Stomach (tissue), 9 donors: Measurements from ENCODE around the gene SOCS7. TPM values are rescaled to one million over a fixed set of nuclear protein-coding genes. Genes with fewer than 3 reads are reported as not detected.

ENCODE experiments used
- DNase-seq, 2 donors: peaks; one replicate each; pipeline versions ENCODE4 v3.0.0 to v3.0.0-alpha.2; 2013 to 2019
- H3K27ac ChIP-seq, 5 donors: fragments of 200-600 bp in 4 of 5; sonication (generic) in 4 of 5; one replicate each; pipeline ENCODE4 v1.5.1; 2013 to 2019; ENCODE audit warnings: mild to moderate bottlenecking in 1 of 5, moderate library complexity in 1 of 5
- H3K27me3 ChIP-seq, 3 donors: fragments of 200-600 bp; sonication (generic); one replicate each; pipeline ENCODE4 v1.5.1; 2017 to 2019; ENCODE audit warnings: mixed run types in 1 of 3
- H3K36me3 ChIP-seq, 4 donors: fragments of 200-600 bp; sonication (generic); 1 replicate in 3 of 4; 2 replicates in 1 of 4; pipeline ENCODE4 v1.5.1; 2016 to 2019
- H3K4me1 ChIP-seq, 4 donors: fragments of 200-600 bp; sonication (generic); one replicate each; pipeline ENCODE4 v1.5.1; 2016 to 2019
- H3K4me3 ChIP-seq, 4 donors: fragments of 200-600 bp; sonication (generic) in 3 of 4; one replicate each; pipeline ENCODE4 v1.5.1; 2016 to 2019; ENCODE audit warnings: mild to moderate bottlenecking in 1 of 4
- H3K9me3 ChIP-seq, 4 donors: fragments of 200-600 bp; sonication (generic); one replicate each; pipeline ENCODE4 v1.5.1; 2016 to 2019
- EP300 ChIP-seq: sonication (generic); formaldehyde crosslinking; IDR thresholded peaks from one replicate; pipeline ENCODE4 v1.6.1; 2017; ENCODE audit warnings: antibody characterized with exemption
- POLR2A ChIP-seq, 4 donors: fragments of 450-650 bp; IDR thresholded peaks; one replicate each; pipeline ENCODE4 v1.6.1; 2016; ENCODE audit warnings: antibody characterized with exemption in 4 of 4, control low read depth in 2 of 4, mild to moderate bottlenecking in 1 of 4, moderate library complexity in 1 of 4
- POLR2AphosphoS5 ChIP-seq, 3 donors: sonication (generic); formaldehyde crosslinking; IDR thresholded peaks; one replicate each; pipeline ENCODE4 v1.6.1; 2016; ENCODE audit warnings: antibody characterized with exemption in 3 of 3
- WGBS, 5 donors: extraction: QIAGEN DNeasy Blood & Tissue Kit in 3 of 5; methylation state at CpG; one replicate each; pipeline versions ENCODE4 v1.1.5 to v1.1.7; 2013 to 2018; 5-methylcytosine and 5-hydroxymethylcytosine counted together
- intact Hi-C: fragments of 100-400 bp; cut with DNase I; formaldehyde crosslinking; loops from one replicate; pipeline ENCODE4 v1.15.1; 2023; ENCODE audit warnings: low total_unique reads
- polyA plus RNA-seq, 3 donors: library from polyadenylated mRNA; stranded (reverse); fragments of 200-250 nt; gene quantifications; one replicate each; pipeline ENCODE4 v1.2.3, GENCODE V29; 2013
- total RNA-seq, 5 donors: library from RNA; depleted of rRNA; stranded (reverse); fragments of >200 nt; gene quantifications; one replicate each; pipeline versions ENCODE4 v1.1.0 to v1.2.3, GENCODE V29; 2014 to 2016
- TF ChIP-seq, protein P1 (sequence below), 7 experiments: fragments of 450-650 bp in 4 of 7; fragments of 200-600 bp in 3 of 7; sonication (generic) in 3 of 7; IDR thresholded peaks; one replicate each; pipeline ENCODE4 v1.5.1; 2016 to 2019; ENCODE audit warnings: antibody characterized with exemption in 7 of 7, control low read depth in 2 of 7, mild to moderate bottlenecking in 1 of 7
- donor health status: healthy with polysubstance abuse.
- donor health status: Bipolar disorder and iron deficiency.
- donor health status: healthy.

The SOCS7 gene
- total and polyA plus RNA-seq, 8 donors: 2.5 to 52.4 (median 11.3) TPM

DNA sequence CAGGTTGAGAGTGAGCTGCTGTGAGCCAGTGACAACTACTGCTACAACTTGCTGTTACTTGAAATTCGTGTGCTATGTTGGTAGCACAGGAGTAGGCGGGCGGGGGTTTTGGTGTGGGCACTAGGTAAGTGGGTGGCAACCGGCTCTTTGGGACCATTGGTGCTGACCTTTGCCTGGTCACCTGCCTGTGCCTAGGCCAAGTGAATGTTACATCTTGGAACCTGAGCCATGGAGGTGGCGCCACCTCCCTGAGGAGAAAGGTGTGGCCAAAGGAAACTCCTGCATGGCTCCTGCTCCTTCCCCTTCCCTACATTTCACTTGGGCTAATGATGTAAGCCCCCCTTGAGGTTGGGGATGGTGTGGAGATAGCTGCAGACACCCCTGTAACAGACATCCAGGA, 51.3 kb downstream of the SOCS7 start:
- H3K9me3 ChIP-seq: no peaks in the 10 kb centered on the region

DNA sequence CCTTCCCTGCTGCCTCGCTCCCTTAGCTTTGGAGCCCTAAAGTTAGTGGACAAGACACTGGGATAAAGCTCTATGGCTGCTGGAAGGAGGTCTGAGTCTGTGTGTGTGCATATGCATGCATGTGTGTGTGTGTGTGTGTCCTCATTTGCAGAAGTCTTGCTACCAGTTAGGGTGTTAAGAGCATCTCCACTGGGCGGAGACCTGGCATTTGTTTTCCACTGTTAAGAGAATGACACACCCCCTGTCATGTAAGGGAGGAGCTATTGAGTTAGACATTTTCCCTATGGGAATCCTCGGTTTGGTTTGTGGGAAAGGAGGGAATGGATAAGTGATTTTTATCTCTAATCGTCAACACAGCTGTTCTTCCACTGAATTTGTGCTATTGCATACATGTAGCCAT, 51.8 kb downstream of the SOCS7 start:
- no peak for TF ChIP-seq POLR2AphosphoS5 (IDR thresholded peaks at IDR 0.05)
- TF ChIP-seq, protein P1, sequence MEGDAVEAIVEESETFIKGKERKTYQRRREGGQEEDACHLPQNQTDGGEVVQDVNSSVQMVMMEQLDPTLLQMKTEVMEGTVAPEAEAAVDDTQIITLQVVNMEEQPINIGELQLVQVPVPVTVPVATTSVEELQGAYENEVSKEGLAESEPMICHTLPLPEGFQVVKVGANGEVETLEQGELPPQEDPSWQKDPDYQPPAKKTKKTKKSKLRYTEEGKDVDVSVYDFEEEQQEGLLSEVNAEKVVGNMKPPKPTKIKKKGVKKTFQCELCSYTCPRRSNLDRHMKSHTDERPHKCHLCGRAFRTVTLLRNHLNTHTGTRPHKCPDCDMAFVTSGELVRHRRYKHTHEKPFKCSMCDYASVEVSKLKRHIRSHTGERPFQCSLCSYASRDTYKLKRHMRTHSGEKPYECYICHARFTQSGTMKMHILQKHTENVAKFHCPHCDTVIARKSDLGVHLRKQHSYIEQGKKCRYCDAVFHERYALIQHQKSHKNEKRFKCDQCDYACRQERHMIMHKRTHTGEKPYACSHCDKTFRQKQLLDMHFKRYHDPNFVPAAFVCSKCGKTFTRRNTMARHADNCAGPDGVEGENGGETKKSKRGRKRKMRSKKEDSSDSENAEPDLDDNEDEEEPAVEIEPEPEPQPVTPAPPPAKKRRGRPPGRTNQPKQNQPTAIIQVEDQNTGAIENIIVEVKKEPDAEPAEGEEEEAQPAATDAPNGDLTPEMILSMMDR (IDR thresholded peaks at IDR 0.05): no peak
- TF ChIP-seq EP300: no peak
- TF ChIP-seq POLR2A (IDR thresholded peaks at IDR 0.05): no peak
- H3K36me3 ChIP-seq: peaks cover 32 to 54% (median 47%) of the 10 kb centered on the region in 4 donors
- intact Hi-C loops: no loop called here
- peak in 1 of 2 donors; percentile 82 for DNase-seq
- no peak overlapping the region for H3K4me3 ChIP-seq
- 55 to 65% (median 59%) methylated on average over 4 of the region's 4 CpGs for WGBS, 5 donors
- no peaks in the 10 kb centered on the region for H3K4me1 ChIP-seq
- no peaks in the 10 kb centered on the region for H3K9me3 ChIP-seq
- no peak overlapping the region for H3K27ac ChIP-seq
- H3K27me3 ChIP-seq: no peaks in the 10 kb centered on the region

More for the DNA sequence above, 51.3 kb downstream of the SOCS7 start:
- H3K4me3 ChIP-seq: no peak overlapping the region
- H3K36me3 ChIP-seq: peaks cover 33 to 60% (median 53%) of the 10 kb centered on the region in 4 donors
- H3K27me3 ChIP-seq: no peaks in the 10 kb centered on the region
- intact Hi-C loops: no loop called here
- TF ChIP-seq, protein P1 (IDR thresholded peaks at IDR 0.05): no peak
- TF ChIP-seq EP300 (no peak), POLR2AphosphoS5 (IDR thresholded peaks at IDR 0.05) (no peak), POLR2A (IDR thresholded peaks at IDR 0.05) (no peak)
- H3K4me1 ChIP-seq: no peaks in the 10 kb centered on the region
- H3K27ac ChIP-seq: no peak overlapping the region
- DNase-seq: no peak
- WGBS, 5 donors: 85 to 94% (median 91%) methylated on average over 5 of the region's 5 CpGs

DNA sequence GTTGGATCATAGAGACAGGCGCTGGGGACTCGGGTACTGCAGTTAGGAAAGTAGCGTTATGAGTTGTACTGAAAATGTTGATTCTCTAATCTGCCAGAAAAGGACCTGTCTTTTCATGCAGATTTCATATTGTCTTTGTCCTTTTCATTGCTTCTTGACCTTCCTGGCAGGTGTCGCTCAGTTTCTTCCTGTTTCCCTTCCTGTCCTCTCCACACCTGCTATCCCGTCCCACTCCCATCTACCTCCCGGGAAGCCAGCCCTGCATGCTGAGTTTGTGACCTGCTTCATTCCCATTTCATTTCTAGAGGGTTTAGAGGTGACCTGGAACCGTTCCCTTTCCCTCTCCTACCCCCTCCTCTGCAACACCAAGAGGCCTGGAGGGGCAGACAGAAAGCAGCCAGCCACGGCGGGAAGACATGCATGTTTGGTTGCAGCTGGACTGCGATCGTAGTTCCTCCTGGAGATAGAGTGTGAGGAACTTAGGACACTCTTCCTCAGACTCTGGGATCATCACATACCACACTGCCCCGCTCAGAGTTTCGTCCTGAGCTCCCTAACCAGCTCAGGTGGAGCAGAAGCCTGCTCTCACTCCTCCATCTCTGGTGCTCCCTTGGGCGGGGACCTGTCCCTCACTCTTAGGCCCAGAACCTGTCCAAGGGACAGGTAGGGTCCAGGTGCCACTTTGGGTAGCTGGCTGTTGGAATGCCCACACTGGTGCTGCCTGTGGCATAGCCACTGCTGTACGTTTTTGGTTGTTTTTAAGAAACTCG, 52.7 kb downstream of the SOCS7 start:
- no peaks in the 10 kb centered on the region for H3K9me3 ChIP-seq
- no peaks in the 10 kb centered on the region for H3K4me1 ChIP-seq
- TF ChIP-seq, protein P1 (IDR thresholded peaks at IDR 0.05): no peak
- TF ChIP-seq EP300: no peak
- no peak for TF ChIP-seq POLR2AphosphoS5 (IDR thresholded peaks at IDR 0.05)
- TF ChIP-seq POLR2A (IDR thresholded peaks at IDR 0.05): no peak
- 79 to 85% (median 83%) methylated on average over 16 of the region's 16 CpGs for WGBS, 5 donors
- DNase-seq: no peak
- intact Hi-C loops: no loop called here
- no peak overlapping the region for H3K27ac ChIP-seq
- no peaks in the 10 kb centered on the region for H3K27me3 ChIP-seq
- H3K36me3 ChIP-seq: peaks cover 28 to 45% (median 38%) of the 10 kb centered on the region in 4 donors
- H3K4me3 ChIP-seq: no peak overlapping the region

DNA sequence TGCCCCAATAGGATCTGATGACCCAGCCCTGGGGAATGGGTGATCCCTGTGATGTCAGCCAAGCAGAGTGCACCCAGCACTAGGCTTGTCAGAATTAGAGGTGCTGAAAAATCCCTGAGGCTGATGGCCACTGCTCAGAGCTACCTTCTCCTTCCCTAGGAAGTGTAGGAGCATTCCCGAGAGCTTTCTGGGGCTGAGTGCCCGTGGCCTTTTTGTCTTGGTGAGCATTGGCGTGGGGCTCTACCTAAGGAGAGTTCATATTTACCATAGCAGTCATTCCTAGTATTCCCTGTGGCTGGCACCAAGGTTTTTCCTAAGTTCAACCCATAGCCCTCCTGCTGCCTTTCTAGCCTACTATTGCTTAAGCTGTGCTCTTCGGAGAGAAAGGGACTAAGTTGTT, 54.0 kb downstream of the SOCS7 start:
- WGBS, 5 donors: 73 to 92% (median 88%) methylated on average over 4 of the region's 4 CpGs
- intact Hi-C loops: no loop called here
- no peak for DNase-seq
- Histone ChIP-seq H3K27ac (no peak overlapping the region), H3K36me3 (peaks cover 15 to 32% (median 26%) of the 10 kb centered on the region in 4 donors), H3K4me1 (no peaks in the 10 kb centered on the region), H3K27me3 (no peaks in the 10 kb centered on the region), H3K9me3 (no peaks in the 10 kb centered on the region), H3K4me3 (no peak overlapping the region)
- TF ChIP-seq POLR2A (IDR thresholded peaks at IDR 0.05) (no peak), EP300 (no peak), POLR2AphosphoS5 (IDR thresholded peaks at IDR 0.05) (no peak)
- TF ChIP-seq, protein P1 (IDR thresholded peaks at IDR 0.05): no peak
